ENCODE measurements around the gene MYOZ3. TPM values are rescaled to one million over a fixed set of nuclear protein-coding genes. Genes with fewer than 3 reads are reported as not detected.

Gene MYOZ3
- total and polyA plus RNA-seq, 7 donors = 3.0 to 110 (median 29.7) TPM

DNA sequence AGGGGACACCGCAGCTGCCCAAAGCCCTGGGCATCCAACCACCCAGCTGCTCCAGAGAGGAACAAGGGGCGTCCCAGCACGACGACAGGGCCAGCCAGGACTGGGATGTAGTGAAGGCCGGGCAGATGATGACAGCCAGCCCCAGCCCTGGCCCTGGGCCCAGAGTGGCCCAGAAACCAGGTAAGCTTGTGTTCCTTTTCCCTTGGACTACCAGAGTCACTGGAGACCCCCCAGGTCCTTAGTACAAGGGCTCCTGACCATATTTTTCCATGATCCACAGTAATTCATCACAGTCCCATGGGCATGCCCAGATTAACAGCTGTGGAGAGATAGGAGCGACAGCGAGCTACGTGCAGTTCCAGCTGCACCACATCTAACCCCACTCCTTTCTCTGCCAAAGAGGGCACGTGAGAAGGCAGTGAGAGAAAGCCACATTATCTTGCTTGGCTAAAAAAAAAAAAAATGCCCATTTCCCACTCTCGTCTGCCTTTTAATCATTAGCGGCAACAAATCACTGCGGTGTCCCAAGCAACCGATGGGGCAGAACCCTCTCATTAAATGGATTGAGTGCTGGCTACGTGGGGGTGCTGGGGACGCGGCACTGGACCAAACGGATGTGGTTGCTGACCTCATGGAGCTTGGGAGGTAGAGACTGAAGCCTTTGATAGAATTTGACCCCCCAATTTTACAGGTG is 42.3 kb upstream of the MYOZ3 start:
- Histone ChIP-seq H3K4me3 (no peak overlapping the region), H3K27me3 (ENCODE audit: insufficient read depth in 3 of 3, low read length in 2 of 3) (no peaks in the 10 kb centered on the region), H3K27ac (peak overlapping the region; percentile 72), H3K4me1 (peaks cover 59% of the 10 kb centered on the region), H3K9me3 (no peaks in the 10 kb centered on the region), H3K36me3 (ENCODE audit: insufficient read depth in 1 of 2, low read depth in 1 of 2) (no peaks in the 10 kb centered on the region)
- ATAC-seq (peak in 3 of 4 donors; percentile 13 to 29 (median 15)), DNase-seq (no peak)
- TF ChIP-seq CTCF (IDR thresholded peaks at IDR 0.05) = no peak
- WGBS, 3 donors = 34 to 41% (median 36%) methylated on average over 17 of the region's 17 CpGs
- intact Hi-C loops (cut with DNase I) = no loop called here

DNA sequence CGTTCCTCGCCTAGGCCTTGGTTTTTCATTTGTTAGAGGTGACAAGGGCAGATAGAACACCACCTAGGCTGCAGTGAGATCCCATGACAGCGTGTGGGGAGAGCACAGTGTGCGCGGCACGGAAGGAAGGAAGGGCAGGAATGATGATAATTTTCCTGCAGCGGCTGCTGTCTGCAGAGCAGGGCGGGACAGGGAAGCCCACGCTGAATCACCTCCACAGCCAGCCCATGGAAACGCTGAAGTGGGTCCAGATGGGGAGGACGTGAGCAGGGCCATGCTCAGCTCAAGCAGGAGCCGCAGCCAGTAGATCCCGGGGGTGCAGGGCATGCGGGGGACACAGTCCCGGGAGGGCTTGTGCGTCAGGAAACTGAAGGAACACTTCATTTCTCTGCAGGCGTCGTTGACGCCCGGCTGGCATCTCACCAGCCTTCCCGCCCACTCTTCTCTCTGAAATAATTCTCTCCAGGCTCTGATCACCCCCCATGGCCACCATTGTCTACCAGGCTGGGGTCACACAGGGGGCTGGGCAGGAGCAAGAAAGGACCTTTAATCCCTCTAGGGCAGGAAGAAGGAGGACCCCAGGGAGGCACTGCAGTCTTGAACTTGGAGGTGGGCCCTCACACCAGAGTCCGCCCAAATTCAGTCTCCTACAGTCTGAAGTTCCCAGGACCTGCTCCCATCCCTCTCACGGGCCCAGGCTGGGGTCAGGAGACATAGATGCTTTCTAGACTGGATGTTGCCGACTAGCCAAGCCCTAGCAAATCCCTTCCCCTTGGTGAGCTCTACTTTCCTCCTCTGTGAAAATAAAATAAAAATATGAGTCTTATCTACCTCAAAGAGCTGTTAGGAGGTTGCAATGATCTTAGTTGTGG is 41.5 kb upstream of the MYOZ3 start:
- no peak for TF ChIP-seq CTCF (IDR thresholded peaks at IDR 0.05)
- WGBS, 3 donors = 51 to 61% (median 51%) methylated on average over 24 of the region's 24 CpGs
- Histone ChIP-seq H3K27ac (peak overlapping the region; percentile 72), H3K36me3 (ENCODE audit: insufficient read depth in 1 of 2, low read depth in 1 of 2) (no peaks in the 10 kb centered on the region), H3K9me3 (no peaks in the 10 kb centered on the region), H3K27me3 (ENCODE audit: insufficient read depth in 3 of 3, low read length in 2 of 3) (no peaks in the 10 kb centered on the region), H3K4me1 (peaks cover 55% of the 10 kb centered on the region), H3K4me3 (no peak overlapping the region)
- peak in 2 of 4 donors; percentile 13 for ATAC-seq
- peak in 1 of 2 donors; percentile 39 for DNase-seq
- intact Hi-C loops (cut with DNase I) = no loop called here

DNA sequence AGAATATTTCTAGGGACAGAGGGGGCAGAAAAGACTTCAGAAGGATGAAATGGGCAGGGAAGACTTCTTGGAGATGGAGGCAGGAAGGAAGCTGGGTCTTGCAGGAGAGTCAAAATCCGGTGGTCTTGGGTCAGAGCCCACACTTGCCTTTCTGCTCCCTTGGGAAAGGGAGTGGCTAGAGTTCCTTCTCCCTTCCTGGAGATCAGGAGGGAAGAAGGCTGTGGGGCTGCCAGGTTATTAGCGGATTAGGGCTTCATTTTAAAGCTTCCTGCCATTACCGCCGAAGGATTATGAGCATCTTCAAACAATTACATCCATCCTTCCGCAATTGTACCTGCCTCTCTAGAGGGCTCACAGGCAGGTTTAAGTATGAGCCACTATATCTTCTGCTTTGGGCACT is 39.8 kb upstream of the MYOZ3 start:
- H3K9me3 ChIP-seq = no peaks in the 10 kb centered on the region
- 62 to 68% (median 65%) methylated on average over 5 of the region's 5 CpGs for WGBS, 3 donors
- H3K27ac ChIP-seq = peak overlapping the region; percentile 50
- no peaks in the 10 kb centered on the region for H3K36me3 ChIP-seq (ENCODE audit: insufficient read depth in 1 of 2, low read depth in 1 of 2)
- no peak for DNase-seq
- no peak for TF ChIP-seq CTCF (IDR thresholded peaks at IDR 0.05)
- no peak for ATAC-seq
- no peaks in the 10 kb centered on the region for H3K27me3 ChIP-seq (ENCODE audit: insufficient read depth in 3 of 3, low read length in 2 of 3)
- intact Hi-C loops (cut with DNase I) = no loop called here
- H3K4me3 ChIP-seq = no peak overlapping the region
- H3K4me1 ChIP-seq = peaks cover 46% of the 10 kb centered on the region

GRCh38 chr5:150622157-150622556 is 38.9 kb upstream of the MYOZ3 start:
- no peaks in the 10 kb centered on the region for H3K27me3 ChIP-seq (ENCODE audit: insufficient read depth in 3 of 3, low read length in 2 of 3)
- 70 to 79% (median 79%) methylated on average over 2 of the region's 2 CpGs for WGBS, 3 donors
- intact Hi-C loops (cut with DNase I) = no loop called here
- ATAC-seq = no peak
- peak in 1 of 2 donors; percentile 20 for DNase-seq
- H3K4me1 ChIP-seq = peaks cover 47% of the 10 kb centered on the region
- H3K9me3 ChIP-seq = no peaks in the 10 kb centered on the region
- peak overlapping the region; percentile 50 for H3K27ac ChIP-seq
- no peak overlapping the region for H3K4me3 ChIP-seq
- TF ChIP-seq CTCF (IDR thresholded peaks at IDR 0.05) = no peak
- H3K36me3 ChIP-seq (ENCODE audit: insufficient read depth in 1 of 2, low read depth in 1 of 2) = no peaks in the 10 kb centered on the region
